Gastroesophageal sphincter (tissue), 3 donors: ENCODE measurements around the gene SLC43A2.

Experiments
- EP300 ChIP-seq: sonication (generic); formaldehyde crosslinking; IDR thresholded peaks from one replicate; pipeline ENCODE4 v1.6.1; 2017; ENCODE audit warnings: antibody characterized with exemption, mild to moderate bottlenecking
- POLR2AphosphoS5 ChIP-seq: sonication (generic); formaldehyde crosslinking; IDR thresholded peaks from one replicate; pipeline ENCODE4 v1.6.1; 2017; ENCODE audit warnings: antibody characterized with exemption
- TF ChIP-seq, protein P1 (sequence below), 4 experiments: fragments of 200-600 bp in 2 of 4; fragments of 450-650 bp in 2 of 4; sonication (generic) in 1 of 4; IDR thresholded peaks; one replicate each; pipeline ENCODE4 v1.5.1; 2017 to 2019; ENCODE audit warnings: antibody characterized with exemption in 4 of 4, mild to moderate bottlenecking in 2 of 4, moderate library complexity in 2 of 4

DNA sequence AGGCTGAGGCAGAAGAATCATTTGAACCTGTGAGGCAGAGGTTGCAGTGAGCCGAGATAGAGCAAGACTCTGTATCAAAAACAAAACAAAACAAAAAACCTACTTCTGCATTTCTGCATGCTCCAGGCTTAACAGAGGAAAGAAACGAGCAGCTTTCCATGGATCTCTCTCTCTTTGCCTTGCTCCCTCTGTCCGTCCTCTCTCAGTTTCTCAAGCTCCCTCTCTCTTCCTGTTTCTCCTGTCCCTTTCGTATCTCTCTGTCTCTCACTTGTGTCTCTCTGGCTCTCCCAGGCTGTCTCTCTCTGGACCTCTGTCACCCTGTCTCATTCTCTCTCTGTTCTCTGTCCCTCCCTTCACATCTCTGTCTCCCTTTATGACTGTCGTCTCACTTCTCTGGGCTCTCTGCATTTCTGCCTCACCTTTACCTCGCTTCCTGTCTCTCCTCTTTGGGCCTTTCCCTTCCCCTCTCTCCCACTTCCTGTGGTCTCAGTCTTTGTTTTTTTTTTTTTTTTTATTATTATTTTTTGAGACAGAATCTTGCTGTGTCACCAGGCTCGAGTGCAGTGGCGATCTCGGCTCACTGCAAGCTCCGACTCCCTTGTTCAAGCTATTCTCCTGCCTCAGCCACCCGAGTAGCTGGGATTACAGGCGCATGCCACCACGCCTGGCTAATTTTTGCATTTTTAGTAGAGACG lies 62.0 kb downstream of the SLC43A2 start:
- TF ChIP-seq, protein P1, sequence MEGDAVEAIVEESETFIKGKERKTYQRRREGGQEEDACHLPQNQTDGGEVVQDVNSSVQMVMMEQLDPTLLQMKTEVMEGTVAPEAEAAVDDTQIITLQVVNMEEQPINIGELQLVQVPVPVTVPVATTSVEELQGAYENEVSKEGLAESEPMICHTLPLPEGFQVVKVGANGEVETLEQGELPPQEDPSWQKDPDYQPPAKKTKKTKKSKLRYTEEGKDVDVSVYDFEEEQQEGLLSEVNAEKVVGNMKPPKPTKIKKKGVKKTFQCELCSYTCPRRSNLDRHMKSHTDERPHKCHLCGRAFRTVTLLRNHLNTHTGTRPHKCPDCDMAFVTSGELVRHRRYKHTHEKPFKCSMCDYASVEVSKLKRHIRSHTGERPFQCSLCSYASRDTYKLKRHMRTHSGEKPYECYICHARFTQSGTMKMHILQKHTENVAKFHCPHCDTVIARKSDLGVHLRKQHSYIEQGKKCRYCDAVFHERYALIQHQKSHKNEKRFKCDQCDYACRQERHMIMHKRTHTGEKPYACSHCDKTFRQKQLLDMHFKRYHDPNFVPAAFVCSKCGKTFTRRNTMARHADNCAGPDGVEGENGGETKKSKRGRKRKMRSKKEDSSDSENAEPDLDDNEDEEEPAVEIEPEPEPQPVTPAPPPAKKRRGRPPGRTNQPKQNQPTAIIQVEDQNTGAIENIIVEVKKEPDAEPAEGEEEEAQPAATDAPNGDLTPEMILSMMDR (IDR thresholded peaks at IDR 0.05) = no peak
- TF ChIP-seq EP300 = no peak
- no peak for TF ChIP-seq POLR2AphosphoS5
